ENCODE measurements around the gene APOL1.
"Not testable (repeated sequence)": the region's sequence is repeated elsewhere in the genome, so short reads cannot be mapped to it uniquely, and the experiment has no call there.

APOL1 gene, protein sequence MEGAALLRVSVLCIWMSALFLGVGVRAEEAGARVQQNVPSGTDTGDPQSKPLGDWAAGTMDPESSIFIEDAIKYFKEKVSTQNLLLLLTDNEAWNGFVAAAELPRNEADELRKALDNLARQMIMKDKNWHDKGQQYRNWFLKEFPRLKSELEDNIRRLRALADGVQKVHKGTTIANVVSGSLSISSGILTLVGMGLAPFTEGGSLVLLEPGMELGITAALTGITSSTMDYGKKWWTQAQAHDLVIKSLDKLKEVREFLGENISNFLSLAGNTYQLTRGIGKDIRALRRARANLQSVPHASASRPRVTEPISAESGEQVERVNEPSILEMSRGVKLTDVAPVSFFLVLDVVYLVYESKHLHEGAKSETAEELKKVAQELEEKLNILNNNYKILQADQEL

DNA sequence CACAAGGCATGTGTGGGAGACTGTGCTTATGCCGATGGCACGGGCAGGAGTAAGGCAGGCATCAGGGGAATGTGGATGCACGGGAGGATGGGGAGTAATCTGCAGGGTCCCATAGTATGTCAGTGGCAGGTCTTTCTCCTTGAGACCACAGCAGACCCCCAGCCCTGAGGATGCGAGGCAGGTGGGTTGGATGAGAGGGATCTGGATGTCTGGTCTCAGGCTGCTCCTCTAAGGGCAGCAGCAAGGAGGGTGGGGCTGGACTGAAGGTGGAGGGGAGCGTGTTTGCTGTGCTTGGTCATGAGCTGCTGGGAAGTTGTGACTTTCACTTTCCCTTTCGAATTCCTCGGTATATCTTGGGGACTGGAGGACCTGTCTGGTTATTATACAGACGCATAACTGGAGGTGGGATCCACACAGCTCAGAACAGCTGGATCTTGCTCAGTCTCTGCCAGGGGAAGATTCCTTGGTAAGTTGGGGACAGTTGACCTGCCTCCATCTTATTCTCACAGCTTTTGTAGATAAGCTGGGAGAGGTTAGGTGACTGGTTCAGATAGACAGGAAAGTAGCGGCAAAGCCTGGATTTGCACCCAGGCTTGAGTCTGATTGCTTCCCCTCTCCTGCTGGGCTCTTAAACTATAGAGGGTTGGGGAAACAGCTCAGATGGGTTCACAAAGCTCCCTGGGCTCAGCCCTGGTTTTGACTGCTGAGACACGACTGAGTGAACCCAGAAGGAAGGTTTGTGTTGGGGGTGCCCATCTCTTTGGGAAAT is at the start of gene APOL1:
Gene APOL1 (plus strand): TSS at position 380 of the 769 bp plus-strand sequence. CDS start 1,823 bp downstream, outside the sequence.
- DNase-seq (ENCODE audit: low spot score) = no peak

DNA sequence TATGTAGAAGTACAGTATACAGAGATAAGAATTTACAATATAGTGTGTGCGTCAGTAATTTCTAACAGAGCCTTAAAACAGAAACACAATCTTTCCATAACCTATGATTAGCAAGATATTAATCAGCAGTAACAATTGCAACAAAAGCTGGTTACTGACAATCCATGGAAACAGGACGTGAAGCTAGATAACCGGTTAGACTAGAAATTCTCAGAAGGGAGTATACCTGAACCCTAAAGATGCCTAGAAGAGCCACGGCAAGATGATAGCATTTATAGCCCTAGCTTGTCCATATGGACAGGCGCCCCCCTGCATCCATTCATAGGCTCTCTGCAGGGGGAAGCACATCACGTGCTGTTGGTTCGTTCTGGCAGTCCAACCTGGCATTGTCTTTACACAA is 49.5 kb upstream of the APOL1 start:
- DNase-seq (ENCODE audit: low spot score) = not testable (repeated sequence)

DNA sequence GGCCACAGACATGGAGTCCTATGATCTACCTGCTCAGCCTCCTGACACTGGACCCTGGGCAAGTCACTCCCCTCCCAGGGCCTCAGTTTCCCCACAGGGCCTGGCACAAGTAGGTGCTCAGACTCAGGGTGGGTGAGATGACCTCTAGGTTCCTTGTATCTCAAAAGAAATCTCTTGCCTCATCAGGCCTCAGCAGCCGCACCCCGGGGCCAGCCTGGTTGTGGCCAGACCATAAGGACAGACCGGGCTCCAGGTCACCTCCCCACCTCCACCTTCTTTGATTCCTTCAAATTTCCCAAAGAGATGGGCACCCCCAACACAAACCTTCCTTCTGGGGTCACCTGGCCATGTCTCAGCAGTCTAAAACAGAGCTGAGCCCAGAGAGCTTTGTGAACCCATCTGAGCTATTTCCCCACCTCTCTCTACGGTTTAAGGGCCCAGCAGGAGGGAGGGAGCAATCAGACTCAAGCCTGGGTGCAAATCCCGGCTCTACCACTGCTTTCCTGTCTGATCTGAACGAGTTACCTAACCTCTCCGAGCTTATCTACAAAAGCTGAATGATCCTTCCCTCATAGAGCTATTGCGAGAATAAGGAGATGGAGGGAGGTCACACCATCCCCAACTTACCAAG is 48.8 kb upstream of the APOL1 start:
- DNase-seq (ENCODE audit: low spot score) = no peak

DNA sequence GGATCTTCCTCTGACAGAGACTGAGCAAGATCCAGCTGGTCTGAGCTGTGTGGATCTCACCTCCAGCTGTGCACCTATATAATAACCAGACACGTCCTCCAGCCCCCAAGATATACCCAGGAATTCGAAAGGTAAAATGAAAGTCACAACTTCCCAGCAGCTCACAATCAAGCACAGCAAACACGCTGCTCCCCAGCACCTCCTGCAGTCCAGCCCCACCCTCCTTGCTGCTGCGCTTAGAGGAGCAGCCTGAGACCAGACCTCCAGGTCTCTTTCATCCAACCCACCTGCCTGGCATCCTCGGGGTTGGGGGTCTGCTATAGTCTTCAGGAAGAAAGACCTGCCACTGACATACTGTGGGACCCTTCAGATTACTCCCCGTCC is 48.3 kb upstream of the APOL1 start:
- DNase-seq (ENCODE audit: low spot score) = no peak

DNA sequence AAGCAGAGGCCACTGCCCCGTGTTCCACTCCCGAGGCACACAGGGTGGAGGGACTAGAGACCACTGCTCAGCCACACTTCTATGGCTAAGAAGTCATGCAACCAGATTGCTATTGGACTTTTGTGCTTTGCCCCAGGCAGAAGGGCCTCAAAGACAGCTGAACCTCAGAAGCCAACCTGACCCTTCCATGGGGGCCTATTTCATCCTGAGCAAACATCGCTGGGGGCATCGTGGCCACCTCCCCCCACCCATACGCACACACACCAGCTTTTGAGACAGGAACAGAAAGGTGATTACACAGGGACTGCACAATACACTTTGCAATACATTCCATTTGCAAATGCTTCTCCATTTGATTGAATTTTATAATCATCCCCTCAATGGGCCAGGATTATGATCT is 47.4 kb upstream of the APOL1 start:
- DNase-seq (ENCODE audit: low spot score) = not testable (repeated sequence)

DNA sequence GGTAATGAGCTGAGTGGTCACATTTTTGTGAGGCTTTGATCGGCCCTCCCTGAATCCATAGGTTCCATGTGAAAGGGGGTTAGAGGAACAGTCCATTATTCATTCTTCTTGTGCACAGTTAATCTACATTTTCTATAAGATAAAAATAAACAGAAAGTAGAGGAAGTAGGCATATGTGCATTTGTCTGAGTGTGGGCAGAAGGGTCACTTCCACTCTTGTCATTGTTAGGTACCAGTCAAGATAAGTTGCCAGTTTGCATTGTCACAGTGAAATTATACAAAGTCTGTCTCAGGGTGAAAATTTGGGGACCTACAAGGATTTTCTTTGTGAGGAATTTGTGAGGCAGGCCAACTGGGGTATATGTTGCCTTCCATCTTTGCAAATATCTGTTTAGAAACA is 46.7 kb upstream of the APOL1 start:
- DNase-seq (ENCODE audit: low spot score) = no peak

DNA sequence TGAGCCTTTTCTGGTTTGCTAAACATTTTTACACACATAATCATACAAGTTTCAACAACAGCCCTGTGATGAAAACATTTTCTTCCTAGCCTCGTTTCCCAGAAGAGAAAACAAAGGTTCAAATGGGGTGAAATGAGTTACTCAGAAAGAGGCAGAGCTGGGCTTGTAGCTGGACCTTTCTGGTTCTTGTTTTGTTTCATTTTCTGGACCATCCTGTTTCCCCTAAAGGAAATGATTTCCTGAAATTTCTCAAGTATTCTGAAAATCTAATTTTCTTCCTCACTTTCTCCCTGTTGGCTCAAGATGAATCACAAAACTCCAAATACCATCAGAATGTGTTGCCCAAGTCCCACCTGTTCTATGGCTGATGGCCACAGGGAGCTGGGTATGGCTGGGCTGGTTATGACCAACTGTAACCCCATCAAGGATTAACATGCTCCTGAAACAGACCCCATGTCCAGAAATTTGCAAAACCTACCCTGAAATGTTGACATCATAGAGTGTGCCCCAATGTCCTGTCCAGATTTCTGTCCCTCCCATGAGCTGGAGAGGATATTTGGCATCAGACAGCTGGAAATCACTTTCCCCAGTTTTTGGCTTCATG is 44.7 kb upstream of the APOL1 start:
- no peak for DNase-seq (ENCODE audit: low spot score)

DNA sequence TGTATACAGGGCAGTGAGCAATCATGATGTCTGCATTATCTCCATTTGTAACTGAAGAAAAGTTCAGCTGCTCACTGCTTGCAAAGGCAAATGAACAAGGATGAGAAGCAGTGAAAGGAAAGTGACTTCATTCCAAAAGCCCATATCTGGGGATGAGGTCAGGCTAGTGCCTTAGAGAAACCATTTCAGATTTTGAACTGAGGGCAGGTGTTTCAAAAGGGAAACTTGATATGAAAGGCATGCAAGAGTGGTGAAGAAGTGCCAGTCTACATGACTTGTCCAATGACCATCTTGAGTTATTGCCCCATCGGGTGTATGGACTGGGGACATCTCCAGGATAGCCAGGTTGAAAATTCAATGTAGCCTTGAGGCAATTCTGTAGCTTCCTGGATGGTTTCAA is 44.0 kb upstream of the APOL1 start:
- no peak for DNase-seq (ENCODE audit: low spot score)

DNA sequence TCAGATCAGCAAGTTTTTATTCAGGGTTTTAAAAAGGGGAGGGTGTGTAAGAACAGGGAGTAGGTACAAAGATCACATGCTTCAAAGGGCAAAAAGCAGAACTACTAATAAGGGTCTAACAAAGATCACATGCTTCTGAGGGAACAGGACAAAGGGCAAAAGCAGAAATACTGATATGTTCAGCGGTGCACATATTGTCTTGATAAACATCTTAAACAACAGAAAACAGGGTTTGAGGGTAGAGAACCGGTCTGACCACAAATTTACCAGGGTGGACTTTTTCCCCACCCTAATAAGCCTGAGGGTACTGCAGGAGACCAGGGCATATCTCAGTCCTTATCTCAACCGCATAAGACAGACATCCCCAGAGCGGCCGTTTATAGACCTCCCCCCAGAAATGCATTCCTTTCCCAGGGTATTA is 43.4 kb upstream of the APOL1 start:
- not testable (repeated sequence) for DNase-seq (ENCODE audit: low spot score)

DNA sequence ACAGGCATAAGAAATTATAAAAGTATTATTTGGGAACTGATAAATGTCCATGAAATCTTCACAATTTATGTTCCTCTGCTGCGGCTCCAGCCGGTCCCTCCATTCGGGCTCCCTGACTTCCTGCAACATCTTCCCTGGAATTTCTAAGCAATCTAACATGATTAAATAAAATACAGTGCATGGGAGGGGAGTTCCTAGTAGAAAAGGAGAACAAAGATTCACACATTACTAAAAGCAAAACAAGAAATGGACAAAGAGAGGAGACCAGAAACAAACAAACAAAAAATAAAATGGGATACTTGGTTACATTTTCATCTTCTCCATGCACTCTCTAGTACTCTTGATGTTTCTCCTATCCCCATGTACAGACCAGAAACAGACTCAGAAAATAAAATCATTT is 42.7 kb upstream of the APOL1 start:
- no peak for DNase-seq (ENCODE audit: low spot score)

DNA sequence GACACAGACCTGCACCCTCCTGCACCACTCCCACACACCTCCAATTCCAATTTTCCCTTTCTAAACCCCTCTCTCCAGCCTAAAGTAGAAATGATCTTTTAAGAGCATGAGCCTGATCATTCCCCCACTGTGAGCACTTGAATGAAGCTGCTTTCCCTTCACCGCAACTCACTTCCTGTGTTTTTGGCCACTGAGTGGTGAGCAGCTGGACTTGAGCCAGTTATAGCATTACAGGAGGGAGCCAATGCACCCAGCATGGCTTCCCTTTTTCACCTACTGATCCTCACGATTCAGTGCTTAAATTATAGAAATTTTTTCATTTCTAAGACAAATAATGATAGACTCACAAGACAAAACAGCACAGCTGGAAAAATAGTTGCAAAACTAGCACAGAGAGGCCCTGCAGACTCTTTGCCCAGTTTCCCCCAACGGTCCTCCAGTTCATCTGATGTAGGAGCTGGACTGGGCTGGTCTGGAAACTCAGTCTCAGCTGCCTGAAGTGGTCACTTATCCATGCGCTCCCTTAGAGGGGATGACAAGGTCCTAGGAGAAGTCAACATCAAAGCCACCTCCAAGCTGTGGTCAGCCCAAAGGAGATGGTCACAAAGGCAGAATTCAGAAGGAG is 41.6 kb upstream of the APOL1 start:
- no peak for DNase-seq (ENCODE audit: low spot score)

DNA sequence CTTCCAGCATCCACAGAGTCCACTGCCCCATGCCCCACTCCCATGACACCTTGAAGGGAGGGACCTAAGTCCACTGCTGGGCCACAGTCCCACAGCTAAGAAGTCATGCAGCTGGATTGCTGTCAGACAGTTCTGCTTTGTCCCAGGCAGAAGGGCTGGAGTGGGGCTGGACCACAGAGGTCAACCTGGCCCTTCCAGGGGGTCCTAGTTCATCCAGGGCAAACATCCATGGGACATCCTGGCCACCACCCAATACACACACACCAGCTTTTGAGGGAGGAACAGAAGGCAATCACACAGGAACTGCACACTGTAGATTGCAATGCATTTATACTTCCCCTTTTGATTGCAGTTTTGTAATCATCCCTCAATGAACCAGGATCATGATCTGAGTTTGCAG is 40.0 kb upstream of the APOL1 start:
- no peak for DNase-seq (ENCODE audit: low spot score)

DNA sequence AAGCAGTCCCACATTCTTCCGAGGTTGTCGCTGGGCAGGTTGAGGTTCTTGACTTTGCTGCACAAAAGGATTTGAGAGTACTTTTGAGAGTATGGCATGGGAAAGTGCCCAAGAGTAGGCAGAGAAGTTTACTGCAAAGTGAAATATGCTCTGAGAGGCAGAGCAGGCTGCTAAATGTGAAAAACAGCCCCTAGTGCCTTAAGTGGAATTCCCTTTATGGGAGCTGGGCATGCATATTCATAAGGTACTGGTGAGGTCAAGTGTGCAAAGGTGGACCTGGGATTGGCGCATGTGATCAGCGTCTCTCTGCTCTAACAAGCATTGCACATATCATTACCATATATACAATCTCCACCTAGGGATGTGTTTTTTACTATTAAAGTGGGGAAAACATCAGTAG is 39.3 kb upstream of the APOL1 start:
- no peak for DNase-seq (ENCODE audit: low spot score)

DNA sequence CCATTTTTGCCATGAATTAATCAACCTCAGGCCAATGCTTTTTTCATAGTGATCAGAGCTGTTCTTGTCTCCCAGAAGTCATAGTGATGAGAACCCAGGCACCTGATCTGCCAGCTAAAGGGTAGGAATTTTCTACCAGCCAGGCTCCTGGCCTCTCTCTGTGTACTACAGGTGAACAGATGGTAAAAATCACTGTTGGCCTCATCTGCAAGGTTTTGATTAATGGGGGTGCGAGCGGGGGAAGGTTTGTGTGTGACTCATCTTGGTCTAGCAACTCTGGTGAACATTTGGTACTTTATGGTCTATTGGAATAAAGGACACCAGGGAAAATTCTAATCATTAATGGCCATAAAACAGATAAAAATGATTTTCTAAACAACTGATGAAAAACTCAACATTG is 37.0 kb upstream of the APOL1 start:
- peak; percentile 94 for DNase-seq (ENCODE audit: low spot score)

DNA sequence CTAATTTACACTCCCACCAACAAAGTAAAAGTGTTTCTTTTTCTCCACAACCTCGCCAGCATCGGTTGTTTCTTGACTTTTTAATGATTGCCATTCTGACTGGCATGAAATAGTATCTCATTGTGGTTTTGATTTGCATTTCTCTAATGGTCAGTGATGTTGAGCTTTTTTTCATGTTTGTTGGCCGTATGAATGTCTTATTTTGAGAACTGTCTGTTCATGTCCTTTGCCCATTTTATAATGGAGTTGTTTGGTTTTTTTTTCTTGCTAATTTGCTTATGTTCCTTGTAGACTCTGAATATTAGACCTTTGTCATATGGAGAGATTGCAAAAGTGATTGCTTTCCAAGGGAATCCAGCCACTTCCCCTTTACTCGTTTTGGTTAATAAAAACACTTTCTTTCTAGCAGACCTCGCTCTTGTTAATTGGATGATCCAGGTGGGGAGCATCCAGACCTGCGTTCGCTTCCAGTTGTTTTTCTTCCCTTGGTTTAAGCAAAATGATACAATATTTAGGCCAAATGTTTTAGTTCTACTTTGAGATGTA is 34.2 kb upstream of the APOL1 start:
- no peak for DNase-seq (ENCODE audit: low spot score)

DNA sequence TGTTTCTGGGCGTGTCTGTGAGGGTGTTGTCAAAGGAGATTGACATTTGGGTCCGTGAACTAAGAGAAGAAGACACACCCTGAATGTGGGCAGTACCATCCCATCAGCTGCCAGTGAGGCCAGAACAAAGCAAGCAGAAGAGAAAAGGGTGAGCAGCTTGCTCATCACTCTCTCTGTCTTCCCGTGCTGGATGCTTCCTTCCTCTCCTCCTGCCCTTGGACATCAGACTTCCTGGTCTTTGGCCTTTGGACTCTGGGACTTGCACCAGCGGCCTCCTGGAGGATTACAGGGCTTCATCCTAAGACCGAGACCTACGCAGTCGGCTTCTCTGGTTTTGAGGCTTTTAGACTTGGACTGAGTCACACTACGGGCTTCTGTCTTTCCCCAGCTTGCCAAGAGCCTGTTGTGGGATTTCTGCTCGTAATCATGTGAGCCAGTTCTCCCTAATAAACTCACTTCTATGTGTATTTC is 32.4 kb upstream of the APOL1 start:
- peak; percentile 62 for DNase-seq (ENCODE audit: low spot score)

DNA sequence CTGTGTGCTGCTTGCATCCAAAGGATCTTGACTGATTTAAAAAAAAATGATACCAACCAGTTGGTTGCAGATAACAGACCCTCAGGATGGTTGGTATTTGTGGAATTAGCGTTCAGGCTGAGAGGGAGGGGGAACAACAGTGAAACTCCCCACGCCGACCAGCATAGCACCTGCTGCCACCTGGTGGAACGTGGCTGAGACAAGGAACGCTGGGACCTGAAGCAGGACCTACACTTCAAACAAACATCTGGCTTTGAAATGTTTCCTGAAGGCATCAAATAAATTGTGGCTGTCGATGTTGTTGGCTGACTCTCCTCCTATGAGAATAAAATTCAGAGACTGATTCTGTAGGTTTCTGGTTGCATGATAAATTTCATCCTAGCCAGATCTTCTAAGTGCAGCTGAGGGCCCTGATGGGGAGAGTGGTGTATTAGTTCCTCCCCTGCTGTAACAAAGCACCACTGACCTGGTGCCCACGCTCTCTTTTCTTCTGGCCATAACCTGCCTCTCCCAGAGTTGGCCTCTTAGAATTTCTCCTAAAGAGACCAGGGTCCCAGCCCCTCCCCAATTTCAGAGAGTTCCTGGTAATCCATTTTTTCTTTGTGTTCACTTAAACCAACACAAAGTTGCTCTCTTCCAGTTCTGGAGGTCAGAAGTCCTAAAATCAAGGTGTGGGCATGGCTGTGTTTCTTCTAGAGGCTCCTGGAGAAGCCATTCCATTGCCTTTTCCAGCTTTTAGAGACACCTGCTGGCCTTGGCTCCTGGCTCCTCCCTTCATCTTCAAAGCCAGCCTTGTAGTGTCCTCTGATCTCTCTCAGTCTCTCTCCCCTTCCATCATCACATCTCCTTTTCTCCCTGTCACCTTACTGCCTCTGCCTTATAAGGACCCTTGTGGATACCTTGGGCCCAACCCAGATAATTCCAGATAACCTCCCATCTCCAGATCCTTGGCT is 30.9 kb upstream of the APOL1 start:
- DNase-seq (ENCODE audit: low spot score) = peak; percentile 64

DNA sequence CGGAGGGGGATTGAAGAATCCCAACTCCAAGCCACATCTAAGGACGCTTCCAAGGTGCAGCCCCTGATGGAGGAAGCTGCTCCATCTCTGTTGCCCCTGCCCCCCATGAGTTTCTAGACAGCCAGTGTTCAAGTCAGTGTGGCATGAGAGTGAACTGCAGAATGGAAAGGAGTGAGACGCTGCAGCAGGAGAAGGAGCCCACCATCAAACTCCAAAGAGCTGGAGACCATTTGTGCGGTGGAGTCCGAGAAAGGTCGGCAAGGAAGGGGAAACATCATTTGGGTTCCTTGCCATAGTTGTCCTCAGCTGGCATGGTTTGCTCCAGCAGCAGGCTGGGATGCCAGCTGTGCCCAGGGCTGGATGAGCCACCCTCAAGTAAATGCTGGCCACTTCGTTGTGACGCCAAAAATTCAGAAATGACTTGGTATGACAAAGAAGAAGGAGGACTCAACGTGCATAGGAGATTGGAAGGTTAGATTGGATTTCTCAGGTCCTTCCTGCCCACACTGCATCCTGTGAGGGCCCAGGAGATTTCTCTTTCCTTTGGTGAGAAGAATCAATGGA is 30.0 kb upstream of the APOL1 start:
- DNase-seq (ENCODE audit: low spot score) = no peak

DNA sequence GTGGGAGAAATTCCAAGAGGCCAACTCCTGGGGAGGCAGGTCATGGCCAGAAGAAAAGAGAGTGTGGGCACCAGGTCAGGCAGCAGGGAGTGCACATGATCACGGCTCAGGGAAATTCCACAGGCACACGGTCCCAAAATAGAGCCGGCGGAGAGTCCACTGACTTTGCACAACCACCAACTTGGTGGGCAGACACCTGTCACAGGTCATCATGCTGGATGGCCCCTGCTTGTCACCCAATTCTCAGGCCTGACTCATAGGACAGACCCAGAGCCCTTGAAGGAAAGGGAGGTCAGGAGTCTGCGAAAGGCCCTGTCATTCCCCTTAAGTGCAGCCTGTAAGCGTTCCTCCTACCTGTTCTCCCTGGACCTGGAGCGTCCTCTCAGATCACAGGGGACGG is 29.4 kb upstream of the APOL1 start:
- no peak for DNase-seq (ENCODE audit: low spot score)

DNA sequence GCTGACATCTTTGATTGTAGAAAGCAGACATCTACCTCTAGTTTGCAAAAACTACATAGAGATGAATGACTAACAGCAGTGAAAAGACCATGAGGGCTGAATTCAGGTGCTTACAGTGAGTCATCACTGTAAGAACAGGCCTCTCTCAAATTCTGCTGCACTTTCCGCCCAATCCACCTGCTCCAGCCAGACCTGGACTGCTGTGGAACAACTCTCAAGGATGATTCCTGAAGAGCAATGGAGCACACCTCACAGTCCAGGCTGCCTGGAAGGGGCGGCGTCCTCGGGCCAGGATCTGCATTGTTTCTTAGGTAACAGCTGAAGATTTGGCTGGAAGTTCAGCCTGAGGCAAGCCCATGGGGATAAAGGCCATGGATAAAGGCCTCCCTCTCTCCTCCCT is 28.7 kb upstream of the APOL1 start:
- DNase-seq (ENCODE audit: low spot score) = no peak
